IMR-90 (cell line): ENCODE measurements around the gene CHRM4. TPM values are rescaled to one million over a fixed set of nuclear protein-coding genes. Genes with fewer than 3 reads are reported as not detected.

Experiments used
- ATAC-seq: fragments of 200-7000 bp; cut with Tn5 transposase; 2 replicates; pipeline ENCODE4 v1.9.1; 2020; ENCODE audit warnings: low read depth, mild to moderate bottlenecking, moderate library complexity
- BruUV-seq: library from RNA; stranded (reverse); fragments of 400-500 nt; replicated peaks from 2 replicates; lab custom pipeline; 2021; lab: Mats Ljungman, UMichigan
- CTCF ChIA-PET: fragments of 300-600 bp; formaldehyde crosslinking; extraction: SDS; loops from one replicate; lab custom pipeline; 2021; ENCODE audit warnings: antibody characterized with exemption; lab: Yijun Ruan, JAX
- POLR2A ChIA-PET: fragments of 300-600 bp; sonication (Branson Sonifier 250); formaldehyde crosslinking; loops from one replicate; lab custom pipeline; 2022; ENCODE audit warnings: antibody characterized with exemption; ENCODE audit not compliant: unreplicated experiment; lab: Charles Lee
- DNase-seq: peaks from one replicate; pipeline ENCODE4 v3.0.0; 2013
- H2AFZ ChIP-seq: replicated peaks from 2 replicates; pipeline ENCODE3; 2013; ENCODE audit warnings: low read length, mild to moderate bottlenecking; ENCODE audit not compliant: poor library complexity
- H2AK5ac ChIP-seq: 2 replicates; pipeline ENCODE4 v1.6.1; 2013; ENCODE audit warnings: low read depth, low read length, inconsistent platforms
- H2AK9ac ChIP-seq: replicated peaks from 2 replicates; pipeline ENCODE3; 2013; ENCODE audit warnings: mild to moderate bottlenecking, low read depth, low read length, moderate library complexity; ENCODE audit not compliant: poor library complexity
- H2BK120ac ChIP-seq: 2 replicates; pipeline ENCODE4 v1.6.1; 2013; ENCODE audit warnings: low read depth, low read length, inconsistent platforms
- H2BK15ac ChIP-seq: 3 replicates; pipeline ENCODE4 v1.6.1; 2013; ENCODE audit warnings: low read depth, low read length, inconsistent platforms
- H2BK20ac ChIP-seq: 2 replicates; pipeline ENCODE4 v1.6.1; 2013; ENCODE audit warnings: low read depth, mild to moderate bottlenecking, inconsistent platforms, low read length, moderate library complexity
- H2BK5ac ChIP-seq: 2 replicates; pipeline ENCODE4 v1.6.1; 2013; ENCODE audit warnings: mild to moderate bottlenecking, low read depth, low read length, inconsistent platforms; ENCODE audit not compliant: poor library complexity, severe bottlenecking
- H3K14ac ChIP-seq: replicated peaks from 2 replicates; pipeline ENCODE4 v1.6.1; 2013; ENCODE audit warnings: low read depth, low read length, inconsistent platforms
- H3K18ac ChIP-seq: 2 replicates; pipeline ENCODE4 v1.6.1; 2013; ENCODE audit warnings: low read depth, low read length, control low read depth
- H3K23ac ChIP-seq: 2 replicates; pipeline ENCODE4 v1.6.1; 2013; ENCODE audit warnings: low read depth, low read length, inconsistent platforms
- H3K27ac ChIP-seq: 2 replicates; pipeline ENCODE4 v1.5.1; 2013; ENCODE audit warnings: mild to moderate bottlenecking, control low read depth, low read length; ENCODE audit not compliant: insufficient read depth
- H3K27me3 ChIP-seq: 2 replicates; pipeline ENCODE4 v1.6.1; 2013; ENCODE audit warnings: low read length; ENCODE audit not compliant: control insufficient read depth, insufficient read depth
- H3K36me3 ChIP-seq: 2 replicates; pipeline ENCODE4 v1.6.1; 2013; ENCODE audit warnings: low read length, mixed read lengths; ENCODE audit not compliant: control insufficient read depth, insufficient read depth
- H3K4ac ChIP-seq: 2 replicates; pipeline ENCODE4 v1.6.1; 2013; ENCODE audit warnings: low read depth, low read length, inconsistent platforms
- H3K4me1 ChIP-seq: 2 replicates; pipeline ENCODE4 v1.6.1; 2013; ENCODE audit warnings: low read length, mixed read lengths; ENCODE audit not compliant: control insufficient read depth, insufficient read depth
- H3K4me2 ChIP-seq: 2 replicates; pipeline ENCODE4 v1.6.1; 2013; ENCODE audit warnings: low read depth, mild to moderate bottlenecking, control low read depth, low read length, moderate library complexity
- H3K4me3 ChIP-seq: 2 replicates; pipeline ENCODE4 v1.5.1; 2013; ENCODE audit warnings: low read depth, mild to moderate bottlenecking, control low read depth, low read length, moderate library complexity; ENCODE audit not compliant: insufficient read depth
- H3K56ac ChIP-seq: 2 replicates; pipeline ENCODE4 v1.6.1; 2013; ENCODE audit warnings: low read length, inconsistent platforms; ENCODE audit not compliant: insufficient read depth; ENCODE audit errors: extremely low read depth
- H3K79me1 ChIP-seq, 2 experiments: 2 replicates each; pipeline ENCODE4 v1.6.1; 2013; ENCODE audit warnings: low read length in 2 of 2, inconsistent platforms in 1 of 2, low read depth in 1 of 2
- H3K9ac ChIP-seq: 2 replicates; pipeline ENCODE4 v1.6.1; 2013; ENCODE audit warnings: low read depth, low read length, control low read depth
- H3K9me1 ChIP-seq: 2 replicates; pipeline ENCODE4 v1.6.1; 2013; ENCODE audit warnings: low read length, inconsistent platforms; ENCODE audit not compliant: insufficient read depth
- H3K9me3 ChIP-seq: 2 replicates; pipeline ENCODE4 v1.6.1; 2013; ENCODE audit warnings: low read length; ENCODE audit not compliant: control insufficient read depth, insufficient read depth
- H4K20me1 ChIP-seq: 2 replicates; pipeline ENCODE4 v1.6.1; 2013; ENCODE audit warnings: low read length, inconsistent platforms; ENCODE audit not compliant: insufficient read depth
- H4K5ac ChIP-seq: 2 replicates; pipeline ENCODE4 v1.6.1; 2013; ENCODE audit warnings: mild to moderate bottlenecking, low read depth, low read length, control low read depth
- H4K8ac ChIP-seq, 2 experiments: 2 replicates each; pipeline ENCODE4 v1.6.1; 2013; ENCODE audit warnings: low read depth in 2 of 2, low read length in 2 of 2, control low read depth in 1 of 2, inconsistent platforms in 1 of 2
- H4K91ac ChIP-seq: 2 replicates; pipeline ENCODE4 v1.6.1; 2013; ENCODE audit warnings: low read depth, low read length, inconsistent platforms; ENCODE audit not compliant: insufficient read depth
- CEBPB ChIP-seq: IDR thresholded peaks from 2 replicates; pipeline ENCODE4 v1.6.1; 2012; ENCODE audit warnings: low read depth, low read length, improper control_type of control experiment
- CHD1 ChIP-seq: IDR thresholded peaks from 2 replicates; pipeline ENCODE4 v1.6.1; 2012; ENCODE audit warnings: low read depth, low read length, improper control_type of control experiment
- MAFK ChIP-seq: IDR thresholded peaks from 2 replicates; pipeline ENCODE4 v1.6.1; 2012; ENCODE audit warnings: low read depth, low read length, improper control_type of control experiment
- POLR2A ChIP-seq: IDR thresholded peaks from 2 replicates; pipeline ENCODE4 v1.6.1; 2012; ENCODE audit warnings: mild to moderate bottlenecking, low read depth, low read length
- SMC3 ChIP-seq: fragments of 150-350 bp; IDR thresholded peaks from 2 replicates; pipeline ENCODE4 v1.6.1; 2016; ENCODE audit warnings: low read depth, mild to moderate bottlenecking, antibody characterized with exemption, low read length, moderate library complexity
- USF2 ChIP-seq: fragments of 150-350 bp; IDR thresholded peaks from 2 replicates; pipeline ENCODE4 v1.6.1; 2017; ENCODE audit warnings: mild to moderate bottlenecking, antibody characterized with exemption, low read length, low read depth
- WGBS, 2 experiments: methylation state at CpG; one replicate each; pipeline versions ENCODE4 v1.1.5 to v1.1.7; 2013; ENCODE audit warnings: missing lambda C conversion rate in 2 of 2; ENCODE audit not compliant: insufficient read length in 1 of 2; ENCODE audit errors: extremely low coverage in 2 of 2; 5-methylcytosine and 5-hydroxymethylcytosine counted together
- dilution Hi-C: fragments of 300-500 bp; cut with HindIII; formaldehyde crosslinking; loops from one replicate; pipeline ENCODE4 v1.14.3; 2018; ENCODE audit warnings: low sequenced_read_pairs; ENCODE audit not compliant: unreplicated experiment
- in situ Hi-C: fragments of 300-500 bp; cut with MboI; formaldehyde crosslinking; loops from 3 replicates; pipeline ENCODE4 v1.14.3; 2019; ENCODE audit warnings: low sequenced_read_pairs, inconsistent platforms, mixed read lengths
- intact Hi-C: fragments of 100-400 bp; cut with micrococcal nuclease; formaldehyde crosslinking; loops from 2 replicates; pipeline ENCODE4 v1.10.0; 2022
- polyA plus RNA-seq, 3 experiments: library from polyadenylated mRNA; depleted of rRNA; stranded (reverse); fragments of >200 nt; gene quantifications; 2 replicates each; pipeline ENCODE4 v1.2.3, GENCODE V29; 2012; ENCODE audit warnings: low replicate concordance in 1 of 3
- total RNA-seq: library from RNA; depleted of rRNA; stranded (reverse); fragments of >200 nt; gene quantifications from 2 replicates; pipeline ENCODE4 v1.2.3, GENCODE V29; 2012

CHRM4 gene
- total and polyA plus RNA-seq, 2 of the 4 experiments (the other 2 are of a cell fraction) = 0.09 to 0.18 TPM

- no peak overlapping the region for H2AK9ac ChIP-seq
- no peak overlapping the region for H3K23ac ChIP-seq
- DNase-seq (no peak), ATAC-seq (no peak)
- H4K8ac ChIP-seq = no peak overlapping the region
- no peak overlapping the region for H2AFZ ChIP-seq
- dilution Hi-C loops = no loop called here
- intact Hi-C loops = no loop called here
- H3K14ac ChIP-seq = no peak overlapping the region
- H3K36me3 ChIP-seq = no peaks in the 10 kb centered on the region
- in situ Hi-C loops = no loop called here
- ChIA-PET CTCF (interaction anchor here (0.6 to 1.5 kb wide), 2 partner anchors 10 to 13 kb away, joined by 3 to 4 read pairs; no protein-coding TSS in a partner anchor), POLR2A (no interaction called here)
- BruUV-seq = no TSS peak
- no peak overlapping the region for H4K91ac ChIP-seq
- H3K4me3 ChIP-seq = no peak overlapping the region
- no peak overlapping the region for H3K4ac ChIP-seq
- 40% methylated on average over 1 of the region's 5 CpGs; no CpG with 5 or more reads in 1 of the 2 experiments for WGBS, 2 experiments
- no peaks in the 10 kb centered on the region for H3K27me3 ChIP-seq
- H3K4me1 ChIP-seq = peaks cover 19% of the 10 kb centered on the region
- no peak for TF ChIP-seq SMC3
- no peak for TF ChIP-seq MAFK
- no peak for TF ChIP-seq USF2
- TF ChIP-seq CHD1 = no peak
- no peak for TF ChIP-seq CEBPB
- TF ChIP-seq POLR2A = no peak
- no peak overlapping the region for H2AK5ac ChIP-seq
- H3K79me1 ChIP-seq = peaks cover 25 to 85% of the 10 kb centered on the region in 2 experiments
- H3K18ac ChIP-seq = no peak overlapping the region
- no peak overlapping the region for H3K56ac ChIP-seq
- no peaks in the 10 kb centered on the region for H3K9me3 ChIP-seq
- no peak overlapping the region for H3K27ac ChIP-seq
- no peak overlapping the region for H2BK15ac ChIP-seq
- no peak overlapping the region for H2BK5ac ChIP-seq
- peaks cover 7% of the 10 kb centered on the region for H3K9me1 ChIP-seq
- no peak overlapping the region for H3K9ac ChIP-seq
- no peak overlapping the region for H2BK20ac ChIP-seq
- H4K5ac ChIP-seq = no peak overlapping the region
- H4K20me1 ChIP-seq = peaks cover 35% of the 10 kb centered on the region
- H3K4me2 ChIP-seq = no peak overlapping the region
- no peak overlapping the region for H2BK120ac ChIP-seq
These were observed 40.0 kb downstream of the CHRM4 start for GRCh38 chr11:46351606-46352005.
